HL-60 (cell line): ENCODE measurements around the gene NTN3.

ENCODE experiments used
- CTCF ChIP-seq: IDR thresholded peaks from one replicate; pipeline ENCODE4 v1.5.1; 2011; ENCODE audit warnings: low read length, control low read depth, inconsistent platforms; ENCODE audit not compliant: insufficient read depth
- GABPA ChIP-seq: IDR thresholded peaks from 2 replicates; pipeline ENCODE4 v1.6.1; 2012; ENCODE audit warnings: low read depth
- POLR2AphosphoS5 ChIP-seq: IDR thresholded peaks from 2 replicates; pipeline ENCODE4 v1.6.1; 2012; ENCODE audit warnings: low read depth
- SPI1 ChIP-seq: IDR thresholded peaks from 2 replicates; pipeline ENCODE4 v1.6.1; 2012; ENCODE audit warnings: low read depth, mild to moderate bottlenecking, borderline replicate concordance
- TF ChIP-seq, protein P1 (sequence below): IDR thresholded peaks from 2 replicates; pipeline ENCODE4 v1.6.1; 2012; ENCODE audit warnings: low read depth; ENCODE audit not compliant: insufficient replicate concordance

- no peak for TF ChIP-seq CTCF
- TF ChIP-seq, protein P1, sequence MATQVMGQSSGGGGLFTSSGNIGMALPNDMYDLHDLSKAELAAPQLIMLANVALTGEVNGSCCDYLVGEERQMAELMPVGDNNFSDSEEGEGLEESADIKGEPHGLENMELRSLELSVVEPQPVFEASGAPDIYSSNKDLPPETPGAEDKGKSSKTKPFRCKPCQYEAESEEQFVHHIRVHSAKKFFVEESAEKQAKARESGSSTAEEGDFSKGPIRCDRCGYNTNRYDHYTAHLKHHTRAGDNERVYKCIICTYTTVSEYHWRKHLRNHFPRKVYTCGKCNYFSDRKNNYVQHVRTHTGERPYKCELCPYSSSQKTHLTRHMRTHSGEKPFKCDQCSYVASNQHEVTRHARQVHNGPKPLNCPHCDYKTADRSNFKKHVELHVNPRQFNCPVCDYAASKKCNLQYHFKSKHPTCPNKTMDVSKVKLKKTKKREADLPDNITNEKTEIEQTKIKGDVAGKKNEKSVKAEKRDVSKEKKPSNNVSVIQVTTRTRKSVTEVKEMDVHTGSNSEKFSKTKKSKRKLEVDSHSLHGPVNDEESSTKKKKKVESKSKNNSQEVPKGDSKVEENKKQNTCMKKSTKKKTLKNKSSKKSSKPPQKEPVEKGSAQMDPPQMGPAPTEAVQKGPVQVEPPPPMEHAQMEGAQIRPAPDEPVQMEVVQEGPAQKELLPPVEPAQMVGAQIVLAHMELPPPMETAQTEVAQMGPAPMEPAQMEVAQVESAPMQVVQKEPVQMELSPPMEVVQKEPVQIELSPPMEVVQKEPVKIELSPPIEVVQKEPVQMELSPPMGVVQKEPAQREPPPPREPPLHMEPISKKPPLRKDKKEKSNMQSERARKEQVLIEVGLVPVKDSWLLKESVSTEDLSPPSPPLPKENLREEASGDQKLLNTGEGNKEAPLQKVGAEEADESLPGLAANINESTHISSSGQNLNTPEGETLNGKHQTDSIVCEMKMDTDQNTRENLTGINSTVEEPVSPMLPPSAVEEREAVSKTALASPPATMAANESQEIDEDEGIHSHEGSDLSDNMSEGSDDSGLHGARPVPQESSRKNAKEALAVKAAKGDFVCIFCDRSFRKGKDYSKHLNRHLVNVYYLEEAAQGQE, result peak; percentile 76
- TF ChIP-seq POLR2AphosphoS5, result 0 out of 2 replicates have a peak, but pooled peaks have one; percentile 18
- no peak for TF ChIP-seq SPI1
- TF ChIP-seq GABPA, result peak; percentile 74
These were observed 11.3 kb upstream of the NTN3 start, which contains the start of gene TEDC2 for GRCh38 chr16:2459647-2460390.
